SH-SY5Y (cell line): ENCODE data around the gene CETP.

Source experiments
- GATA2 ChIP-seq: IDR thresholded peaks from 2 replicates; pipeline ENCODE4 v1.6.1; 2011; ENCODE audit warnings: mild to moderate bottlenecking, low read depth, low read length
- GATA3 ChIP-seq: IDR thresholded peaks from 2 replicates; pipeline ENCODE4 v1.6.1; 2011; ENCODE audit warnings: low read depth, mild to moderate bottlenecking, low read length, moderate library complexity

DNA sequence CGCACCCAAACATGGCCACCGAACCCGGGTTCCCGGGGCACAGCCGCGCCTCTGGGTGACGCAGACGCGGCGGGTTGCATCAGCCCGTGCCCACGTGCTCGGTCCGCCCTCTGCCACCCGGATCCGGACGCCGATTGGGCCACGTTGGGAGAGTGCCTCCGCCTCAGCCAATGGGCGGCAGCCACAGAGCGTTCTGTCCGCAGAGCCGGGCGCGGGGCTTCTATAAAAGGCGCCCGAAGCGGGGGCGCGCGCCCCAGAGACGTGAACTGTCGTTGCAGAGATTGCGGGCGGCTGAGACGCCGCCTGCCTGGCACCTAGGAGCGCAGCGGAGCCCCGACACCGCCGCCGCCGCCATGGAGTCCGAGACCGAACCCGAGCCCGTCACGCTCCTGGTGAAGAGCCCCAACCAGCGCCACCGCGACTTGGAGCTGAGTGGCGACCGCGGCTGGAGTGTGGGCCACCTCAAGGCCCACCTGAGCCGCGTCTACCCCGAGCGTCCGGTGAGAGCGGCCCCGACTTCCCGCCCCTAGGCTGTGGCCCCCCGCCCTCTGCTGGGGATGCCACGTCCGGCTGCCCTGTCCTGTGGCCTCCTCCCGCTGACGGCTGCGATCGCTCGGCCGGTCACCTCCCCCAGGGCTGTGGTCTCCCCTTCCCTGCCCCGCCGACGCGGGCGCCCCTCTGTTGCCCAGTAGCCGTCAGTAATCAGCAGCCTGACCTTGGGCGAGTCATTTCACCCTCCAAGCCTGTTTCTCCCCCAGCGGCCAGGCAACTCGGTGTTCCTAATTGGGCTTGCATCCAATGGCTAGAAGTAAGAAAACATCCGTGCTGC is 29.6 kb upstream of the CETP start, which contains the start of gene HERPUD1:
- TF ChIP-seq GATA2 (no peak; the same call in 1 of the 2 replicates), GATA3 (no peak)
